Activated T-cell treated with anti-CD3 and anti-CD28 coated beads, Interleukin-2, amount 50 U/mL, for 4 hours (primary cell): ENCODE data around the gene PPP1R3F. TPM values are rescaled to one million over a fixed set of nuclear protein-coding genes. Genes with fewer than 3 reads are reported as not detected.

Source experiments
- ATAC-seq, 2 donors: fragments of 200-7000 bp; cut with Tn5 transposase; one replicate each; pipeline ENCODE4 v1.10.0; 2021
- DNase-seq: peaks from one replicate; pipeline ENCODE4 v3.0.0-alpha.2; 2020
- H3K27me3 Mint-ChIP-seq: one replicate; pipeline ENCODE4 v1.8.0; 2021; ENCODE audit warnings: low read depth, mixed read lengths
- H3K36me3 Mint-ChIP-seq: one replicate; pipeline ENCODE4 v1.8.0; 2022; ENCODE audit warnings: mixed read lengths; ENCODE audit not compliant: insufficient read depth
- H3K4me1 Mint-ChIP-seq: one replicate; pipeline ENCODE4 v1.8.0; 2021; ENCODE audit warnings: low read depth, mixed read lengths
- H3K4me3 Mint-ChIP-seq: one replicate; pipeline ENCODE4 v1.8.0; 2021; ENCODE audit warnings: mild to moderate bottlenecking, moderate library complexity, mixed read lengths
- H3K9me3 Mint-ChIP-seq: one replicate; pipeline ENCODE4 v1.8.0; 2021; ENCODE audit warnings: mixed read lengths
- total RNA-seq, 3 donors: library from RNA; stranded (reverse); gene quantifications; one replicate each; pipeline ENCODE4 v1.2.1, GENCODE V29; 2021

The PPP1R3F gene
- total RNA-seq, 3 donors from 2014 or later, result 2.4 to 3.4 (median 3.1) TPM

DNA sequence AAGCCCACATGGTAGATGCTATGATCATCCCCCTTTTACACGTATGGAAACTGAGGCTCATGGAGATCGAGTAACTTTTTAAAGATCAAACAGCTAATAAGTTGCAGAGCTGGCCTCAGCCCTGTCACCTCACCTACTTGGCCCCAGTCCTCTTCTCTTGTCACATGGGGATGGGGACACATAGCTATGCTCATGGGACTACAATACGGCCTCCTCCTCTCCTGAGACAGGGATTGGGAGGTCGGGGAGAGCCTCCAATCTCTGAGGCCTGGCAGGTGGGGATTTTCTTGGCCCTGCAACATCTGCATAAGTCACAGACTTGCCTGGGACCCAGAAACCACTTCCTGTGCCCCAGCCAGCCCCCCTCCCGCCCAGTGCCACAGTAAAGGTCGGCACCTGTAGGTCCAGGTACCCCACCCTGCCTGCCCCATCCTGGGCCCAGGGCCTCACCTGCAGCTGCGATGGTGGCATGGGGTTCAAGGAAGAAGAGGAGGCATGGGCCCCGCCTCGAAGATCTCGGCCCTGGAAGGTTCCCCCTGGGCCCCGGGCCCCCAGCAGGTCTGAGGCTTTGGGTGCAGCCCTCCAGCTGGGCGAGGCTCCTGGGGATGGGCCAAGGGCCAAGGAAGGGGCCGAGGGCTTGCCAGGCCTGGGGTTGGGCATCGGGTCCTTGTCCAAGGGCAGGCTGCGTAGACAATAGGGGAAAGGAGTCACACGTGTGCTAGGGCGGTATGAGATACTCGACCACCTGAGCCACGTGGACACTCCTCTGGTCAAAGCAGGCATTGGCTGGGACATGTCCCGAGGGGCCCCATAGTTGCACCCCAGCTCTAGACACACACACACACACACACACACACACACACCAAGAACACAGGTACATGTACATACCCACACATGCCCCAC, 11.5 kb upstream of the PPP1R3F start:
- no peaks in the 10 kb centered on the region for H3K36me3 Mint-ChIP-seq
- peak; percentile 47 to 59 for ATAC-seq
- H3K27me3 Mint-ChIP-seq, result no peaks in the 10 kb centered on the region
- no peaks in the 10 kb centered on the region for H3K9me3 Mint-ChIP-seq
- no peak for DNase-seq
- peaks cover 37% of the 10 kb centered on the region for H3K4me1 Mint-ChIP-seq
- no peak overlapping the region for H3K4me3 Mint-ChIP-seq

DNA sequence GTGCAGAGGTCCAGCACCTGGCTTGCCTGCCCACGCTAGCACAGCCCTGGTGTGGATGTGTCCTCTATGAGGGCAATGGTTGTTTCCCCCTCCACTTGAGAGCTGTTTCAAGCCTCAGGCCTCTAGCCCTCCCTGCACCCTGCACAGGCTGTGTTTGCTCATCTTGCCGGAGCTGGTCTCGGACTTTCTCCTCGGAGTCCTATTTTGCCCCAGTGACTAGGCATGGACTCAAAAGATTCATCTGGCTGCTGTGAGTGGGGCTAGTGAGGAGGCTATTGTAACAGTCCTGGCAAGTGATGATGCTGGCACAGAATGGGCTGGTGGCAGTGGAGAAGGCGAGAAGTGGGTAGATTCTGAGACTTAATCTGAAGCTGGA, 10.9 kb upstream of the PPP1R3F start:
- Mint-ChIP-seq H3K4me3 (no peak overlapping the region), H3K27me3 (no peaks in the 10 kb centered on the region), H3K36me3 (no peaks in the 10 kb centered on the region), H3K4me1 (peaks cover 38% of the 10 kb centered on the region), H3K9me3 (no peaks in the 10 kb centered on the region)
- no peak for ATAC-seq
- no peak for DNase-seq

DNA sequence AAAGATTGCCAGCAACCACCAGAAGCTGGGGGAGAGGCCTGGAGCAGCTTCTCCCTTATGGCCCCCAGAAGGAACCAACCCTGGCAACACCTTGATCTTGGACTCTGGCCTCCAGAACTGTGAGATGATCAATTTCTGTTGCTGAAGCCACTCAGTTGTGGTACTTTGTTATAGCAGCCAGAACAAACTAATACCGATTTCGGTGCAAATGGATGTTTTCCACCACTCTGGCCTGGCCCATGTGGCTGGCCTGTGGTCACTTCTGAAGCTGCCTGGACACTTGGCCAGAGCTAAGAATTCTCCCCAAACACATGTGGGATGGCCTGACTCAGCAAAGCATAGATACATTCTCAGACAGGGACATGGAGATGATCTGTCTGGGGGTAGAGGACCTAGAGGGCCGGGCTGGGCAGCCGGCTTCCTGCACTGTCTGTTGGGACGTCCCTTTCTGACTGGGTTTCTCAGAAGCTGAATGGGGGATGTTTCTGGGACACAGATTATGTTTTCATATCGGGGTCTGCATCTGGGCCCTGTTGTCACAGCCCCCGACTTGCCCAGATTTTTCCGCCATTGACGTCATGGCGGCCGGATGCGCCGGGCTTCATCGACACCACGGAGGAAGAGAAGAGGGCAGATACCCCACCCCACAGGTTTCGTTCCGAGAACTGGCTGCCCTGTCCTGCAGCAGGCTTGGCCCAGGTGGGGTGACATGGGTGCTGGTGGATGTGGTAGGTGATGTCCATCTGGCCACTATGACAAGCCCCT, 9.2 kb upstream of the PPP1R3F start:
- no peak for ATAC-seq
- Mint-ChIP-seq H3K4me1 (peaks cover 47% of the 10 kb centered on the region), H3K27me3 (no peaks in the 10 kb centered on the region), H3K4me3 (peak overlapping the region; percentile 60), H3K9me3 (no peaks in the 10 kb centered on the region), H3K36me3 (no peaks in the 10 kb centered on the region)
- no peak for DNase-seq

DNA sequence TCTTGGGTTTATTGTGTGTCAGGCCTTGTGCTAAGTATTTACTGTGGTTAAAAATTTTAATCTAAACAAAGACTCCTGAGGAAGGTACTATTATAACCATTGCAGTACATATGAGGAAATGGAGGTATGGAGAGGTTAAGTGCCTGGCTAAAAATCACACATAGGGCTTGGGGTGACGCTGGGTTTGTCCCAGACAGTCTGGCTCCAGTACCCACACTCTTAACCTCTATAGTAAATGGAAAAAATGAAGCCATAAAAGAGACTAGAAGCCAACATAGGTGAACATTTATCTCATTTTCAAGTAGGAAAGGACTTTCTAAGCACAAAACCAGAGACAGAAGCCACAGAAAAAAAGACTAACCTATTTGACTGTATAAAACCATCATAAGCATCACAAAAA, 7.0 kb upstream of the PPP1R3F start:
- H3K27me3 Mint-ChIP-seq, result no peaks in the 10 kb centered on the region
- DNase-seq (no peak), ATAC-seq (no peak)
- no peaks in the 10 kb centered on the region for H3K36me3 Mint-ChIP-seq
- peak overlapping the region; percentile 75 for H3K4me3 Mint-ChIP-seq
- no peaks in the 10 kb centered on the region for H3K9me3 Mint-ChIP-seq
- H3K4me1 Mint-ChIP-seq, result peaks cover 41% of the 10 kb centered on the region

DNA sequence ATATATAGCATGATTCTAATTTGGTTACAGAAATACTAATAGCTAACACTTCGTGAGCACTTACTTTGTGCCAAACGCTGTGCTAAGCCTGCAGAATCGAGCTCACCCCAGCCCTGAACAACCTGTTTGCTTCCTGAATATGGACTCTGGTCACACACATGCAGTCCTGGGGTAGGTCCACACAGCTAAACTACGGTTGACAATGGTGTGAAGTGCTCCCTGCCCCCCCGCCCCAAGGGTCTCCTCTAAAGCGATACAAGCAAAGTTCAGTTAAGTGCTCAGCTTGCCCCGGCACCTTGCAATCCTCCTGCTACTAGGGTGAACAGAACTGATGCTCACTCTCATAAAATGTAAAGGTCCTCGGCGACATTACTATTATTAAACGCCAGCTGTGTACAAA, 6.0 kb upstream of the PPP1R3F start:
- Mint-ChIP-seq H3K4me3 (peak overlapping the region; percentile 75), H3K27me3 (no peaks in the 10 kb centered on the region), H3K36me3 (no peaks in the 10 kb centered on the region), H3K4me1 (peaks cover 39% of the 10 kb centered on the region), H3K9me3 (no peaks in the 10 kb centered on the region)
- DNase-seq (no peak), ATAC-seq (no peak)

DNA sequence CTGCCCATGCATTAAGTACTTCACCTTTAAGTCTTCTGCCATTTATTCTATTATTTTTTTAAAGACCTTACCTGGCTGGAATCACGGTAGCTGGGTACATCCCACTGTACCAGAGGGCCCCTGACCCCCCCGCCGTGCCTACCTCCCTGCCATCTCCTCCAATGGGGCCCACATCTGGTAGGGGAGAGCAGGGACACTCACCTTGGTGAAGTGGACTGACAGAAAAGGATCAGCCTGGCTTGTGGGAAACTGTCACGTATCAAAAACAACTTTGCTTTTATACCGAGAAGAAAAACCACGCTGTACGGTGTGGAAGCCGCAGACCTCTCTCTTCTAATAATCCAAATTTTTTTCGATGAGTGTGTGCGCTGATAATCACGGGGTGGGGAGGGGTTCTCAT, 5.1 kb upstream of the PPP1R3F start, which contains the start of gene FOXP3:
TSS of gene FOXP3 (minus strand) at position 251 of the 400 bp plus-strand sequence. CDS start 6,205 bp downstream, outside the sequence.
- Mint-ChIP-seq H3K9me3 (no peaks in the 10 kb centered on the region), H3K4me1 (peaks cover 33% of the 10 kb centered on the region), H3K4me3 (peak within 1 kb of the TSS; percentile 75), H3K36me3 (no peaks in the 10 kb centered on the region), H3K27me3 (no peaks in the 10 kb centered on the region)
- no peak for ATAC-seq
- no peak for DNase-seq

DNA sequence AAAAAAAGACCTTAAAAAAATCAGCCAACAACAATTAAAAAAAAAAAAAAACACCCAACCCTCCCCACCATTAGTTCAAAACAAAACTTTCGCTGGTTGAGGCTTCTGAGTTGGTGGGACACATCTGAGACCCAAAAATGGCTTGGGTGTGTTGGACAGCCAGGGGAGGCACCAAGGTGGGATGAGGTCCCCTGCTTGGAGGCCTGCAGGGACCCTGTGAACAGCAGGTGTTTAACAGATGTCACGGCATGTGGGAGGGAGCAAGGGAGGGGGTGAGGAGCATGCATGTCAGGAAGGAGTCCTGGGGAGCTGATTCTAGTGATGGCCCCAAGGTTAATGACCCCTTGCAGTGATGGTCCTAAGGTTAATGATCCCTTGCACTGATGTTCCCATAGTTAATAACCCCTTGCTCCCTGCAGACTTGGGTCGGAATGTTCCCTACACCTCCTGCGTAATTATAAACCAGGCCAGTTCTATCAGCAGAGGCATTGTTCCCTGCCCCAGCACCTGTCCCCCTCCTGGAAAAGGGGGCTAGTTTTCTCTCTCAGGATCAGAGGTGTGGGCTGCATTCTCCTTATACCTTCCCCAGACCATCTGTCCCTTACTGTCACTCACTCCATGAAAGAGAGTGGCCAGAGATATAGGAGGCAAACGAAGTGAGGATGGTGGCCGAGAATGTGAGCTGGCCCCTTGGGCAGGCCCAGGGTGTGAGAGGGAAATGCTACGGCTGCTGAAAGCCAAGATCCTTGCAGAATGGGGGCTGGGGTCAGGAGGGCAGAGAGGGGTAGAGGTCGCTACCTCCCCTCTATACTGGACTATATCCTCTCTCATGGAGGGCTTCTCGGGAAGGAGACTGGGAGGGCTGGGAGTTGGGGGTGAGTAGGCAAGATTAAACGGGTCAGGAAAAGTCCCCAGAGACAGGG, 2.8 kb upstream of the PPP1R3F start:
- Mint-ChIP-seq H3K9me3 (no peaks in the 10 kb centered on the region), H3K4me3 (no peak overlapping the region), H3K27me3 (no peaks in the 10 kb centered on the region), H3K4me1 (peaks cover 38% of the 10 kb centered on the region), H3K36me3 (peaks cover 5% of the 10 kb centered on the region)
- ATAC-seq, result no peak
- no peak for DNase-seq

DNA sequence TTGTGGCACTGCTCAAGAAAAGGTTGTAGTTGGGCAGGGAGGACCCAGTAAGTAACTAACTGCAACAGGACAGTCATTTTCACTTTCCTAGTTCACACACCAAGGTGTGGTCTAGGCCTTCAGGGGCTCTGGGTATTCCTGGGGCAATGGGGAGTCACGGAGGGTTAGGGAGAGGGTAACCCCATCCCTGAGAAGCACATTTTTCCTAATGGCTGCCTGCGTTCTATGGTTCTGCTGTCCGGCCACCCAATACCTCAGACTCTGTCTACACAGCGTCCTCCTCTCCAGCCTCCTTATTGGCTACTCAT, 937 bp upstream of the PPP1R3F start:
- Mint-ChIP-seq H3K4me1 (peaks cover 45% of the 10 kb centered on the region), H3K9me3 (no peaks in the 10 kb centered on the region), H3K4me3 (peak overlapping the region; percentile 87), H3K27me3 (no peaks in the 10 kb centered on the region), H3K36me3 (peaks cover 5% of the 10 kb centered on the region)
- DNase-seq (no peak), ATAC-seq (no peak)

DNA sequence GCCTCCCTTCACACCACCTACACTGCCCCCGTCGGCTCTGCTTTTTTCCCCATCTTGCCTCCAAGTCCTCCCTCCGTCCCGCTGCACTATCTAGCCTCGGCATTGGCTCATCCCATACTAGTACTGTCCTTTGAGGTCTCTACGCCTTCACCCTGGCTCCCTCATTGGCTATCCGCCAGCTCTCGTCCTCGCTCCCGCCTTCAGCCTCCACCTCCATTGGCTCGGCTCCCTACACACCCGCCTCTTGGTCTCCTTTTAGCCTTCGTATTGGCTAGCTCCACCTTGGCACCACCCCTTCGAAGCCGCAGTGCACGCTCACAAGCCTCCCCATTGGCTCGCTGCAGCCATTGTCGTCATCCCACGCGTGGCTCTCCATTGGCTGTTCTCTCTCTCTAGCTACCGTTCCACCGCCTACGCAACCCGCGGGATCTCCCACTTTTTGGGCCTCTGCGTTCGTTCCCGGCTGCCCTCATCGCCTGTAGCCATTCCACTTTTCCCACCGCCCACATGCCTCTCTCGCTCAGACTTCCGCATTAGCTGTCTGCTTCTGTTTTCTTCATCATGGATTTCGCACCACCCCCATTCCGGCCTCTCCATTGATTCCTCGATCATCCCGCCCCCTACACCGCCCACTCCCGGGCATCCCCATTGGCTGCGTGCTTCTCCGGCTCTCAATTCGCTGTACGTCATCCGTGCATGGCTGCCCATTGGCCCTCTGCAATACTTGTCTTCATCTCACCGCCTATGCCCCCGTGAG, 405 bp upstream of the PPP1R3F start:
- Mint-ChIP-seq H3K4me3 (peak overlapping the region; percentile 87), H3K36me3 (peaks cover 5% of the 10 kb centered on the region), H3K27me3 (no peaks in the 10 kb centered on the region), H3K4me1 (peaks cover 47% of the 10 kb centered on the region), H3K9me3 (no peaks in the 10 kb centered on the region)
- peak; percentile 81 to 84 for ATAC-seq
- DNase-seq, result peak; percentile 91

DNA sequence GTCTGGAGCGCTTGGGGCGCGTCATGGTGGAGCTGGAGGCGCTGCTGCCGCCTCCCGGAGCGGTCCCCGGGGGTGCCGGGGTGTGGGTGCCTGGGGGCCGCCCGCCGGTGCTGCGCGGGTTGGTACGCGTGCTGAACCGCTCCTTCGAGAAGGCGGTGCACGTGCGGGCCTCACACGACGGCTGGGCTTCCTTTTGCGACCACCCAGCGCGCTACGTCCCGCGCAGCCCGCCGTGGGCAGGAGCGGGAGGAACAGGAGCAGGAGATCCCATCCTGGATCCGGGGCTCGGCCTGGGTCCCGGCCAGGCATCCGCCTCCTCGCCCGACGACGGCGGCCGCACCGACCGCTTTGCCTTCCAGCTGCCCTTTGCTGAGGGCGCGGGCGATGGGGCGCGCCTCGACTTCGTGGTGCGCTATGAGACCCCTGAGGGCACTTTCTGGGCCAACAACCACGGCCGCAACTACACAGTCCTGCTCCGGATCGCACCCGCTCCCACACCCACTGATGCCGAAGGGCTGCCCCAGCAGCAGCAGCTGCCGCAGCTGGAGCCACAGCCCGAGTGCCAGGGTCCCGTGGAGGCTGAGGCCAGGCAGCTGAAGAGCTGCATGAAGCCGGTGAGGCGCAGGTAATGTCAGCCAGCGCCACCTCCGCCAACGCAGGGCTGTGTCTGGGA, 792 bp downstream of the PPP1R3F start:
- peak overlapping the region; percentile 76 for H3K4me3 Mint-ChIP-seq
- peaks cover 8% of the 10 kb centered on the region for H3K36me3 Mint-ChIP-seq
- ATAC-seq (no peak), DNase-seq (no peak)
- no peaks in the 10 kb centered on the region for H3K27me3 Mint-ChIP-seq
- H3K4me1 Mint-ChIP-seq, result peaks cover 53% of the 10 kb centered on the region
- H3K9me3 Mint-ChIP-seq, result no peaks in the 10 kb centered on the region

DNA sequence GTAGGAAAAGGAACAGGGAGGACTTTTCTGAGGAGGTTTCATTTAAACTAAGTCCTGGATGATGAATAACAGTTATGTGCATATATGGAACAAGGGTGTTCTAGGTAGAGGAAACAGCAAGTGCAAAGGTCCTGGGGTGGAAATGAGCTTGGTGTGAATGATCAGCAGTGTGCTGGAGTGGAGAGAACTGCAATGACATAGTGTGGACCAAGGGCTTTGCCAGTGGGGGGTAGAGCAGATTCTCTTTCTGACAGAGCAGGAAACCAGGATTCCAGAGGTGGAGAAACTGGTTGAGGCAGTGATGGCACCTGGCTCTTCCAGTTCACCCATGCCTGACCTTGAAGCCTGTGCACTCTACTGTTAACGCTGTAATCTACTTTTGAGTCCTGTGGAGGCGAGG, 1.7 kb downstream of the PPP1R3F start:
- DNase-seq (no peak), ATAC-seq (no peak)
- H3K9me3 Mint-ChIP-seq, result no peaks in the 10 kb centered on the region
- H3K4me3 Mint-ChIP-seq, result peak overlapping the region; percentile 76
- peaks cover 8% of the 10 kb centered on the region for H3K36me3 Mint-ChIP-seq
- H3K27me3 Mint-ChIP-seq, result no peaks in the 10 kb centered on the region
- H3K4me1 Mint-ChIP-seq, result peaks cover 62% of the 10 kb centered on the region

DNA sequence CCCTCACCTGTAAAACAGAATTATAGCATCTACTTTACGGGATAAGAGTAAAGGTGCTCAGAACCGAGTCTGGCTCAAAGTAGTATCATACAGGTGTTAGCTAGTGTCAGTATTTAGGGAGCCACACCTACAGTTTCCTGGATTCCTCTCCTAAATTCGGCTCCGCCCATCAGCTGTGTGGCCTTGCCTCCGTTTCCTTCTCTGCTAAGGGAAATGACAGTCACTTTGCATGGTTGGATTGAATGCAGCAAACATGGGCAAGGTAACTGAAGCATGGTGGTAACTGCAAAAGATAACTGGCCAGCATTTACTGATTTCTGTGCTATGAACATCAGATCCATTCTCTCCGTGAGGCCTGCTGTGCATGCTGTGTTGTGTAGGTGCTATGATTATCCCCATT, 2.8 kb downstream of the PPP1R3F start:
- Mint-ChIP-seq H3K9me3 (no peaks in the 10 kb centered on the region), H3K36me3 (peaks cover 8% of the 10 kb centered on the region), H3K27me3 (no peaks in the 10 kb centered on the region), H3K4me1 (peaks cover 73% of the 10 kb centered on the region), H3K4me3 (peak overlapping the region; percentile 76)
- DNase-seq (no peak), ATAC-seq (no peak)

DNA sequence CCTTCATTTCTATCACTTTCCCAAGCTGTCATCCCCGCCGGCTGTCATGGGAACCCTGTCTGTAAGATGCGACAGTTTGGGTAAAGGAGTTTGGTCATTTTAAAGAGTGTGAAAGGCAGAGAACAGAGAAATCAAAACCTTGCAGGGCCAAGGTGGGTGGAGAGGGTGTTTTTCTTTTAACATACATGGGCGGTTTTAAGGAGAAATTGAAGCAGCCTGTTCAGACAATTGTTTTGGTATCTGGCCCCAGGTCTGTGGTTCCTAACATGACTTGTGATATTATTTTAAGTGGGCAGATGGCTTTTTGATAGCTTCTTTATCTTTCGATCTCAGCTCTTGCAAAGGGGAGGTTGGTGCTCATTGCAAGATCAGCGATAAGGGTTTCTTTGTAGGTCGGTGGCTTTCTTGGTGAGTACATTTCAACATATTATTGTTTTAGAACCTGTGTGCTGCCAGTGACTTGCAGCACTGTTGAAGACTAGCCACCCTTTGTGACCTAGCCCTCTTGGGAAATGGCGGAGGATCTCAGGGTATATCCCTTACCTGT, 3.7 kb downstream of the PPP1R3F start:
- ATAC-seq (peak; percentile 4), DNase-seq (no peak)
- Mint-ChIP-seq H3K36me3 (peaks cover 8% of the 10 kb centered on the region), H3K27me3 (no peaks in the 10 kb centered on the region), H3K4me1 (peaks cover 77% of the 10 kb centered on the region), H3K9me3 (no peaks in the 10 kb centered on the region), H3K4me3 (peak overlapping the region; percentile 76)
